GM20431 (cell line): ENCODE data around the gene DNAJC3.

Experiments used
- in situ Hi-C: fragments of 300-500 bp; cut with MseI, MboI; formaldehyde crosslinking; loops from one replicate; pipeline ENCODE4 v1.15.0; 2020; ENCODE audit warnings: low sequenced_read_pairs; ENCODE audit not compliant: unreplicated experiment

DNAJC3 gene

DNA sequence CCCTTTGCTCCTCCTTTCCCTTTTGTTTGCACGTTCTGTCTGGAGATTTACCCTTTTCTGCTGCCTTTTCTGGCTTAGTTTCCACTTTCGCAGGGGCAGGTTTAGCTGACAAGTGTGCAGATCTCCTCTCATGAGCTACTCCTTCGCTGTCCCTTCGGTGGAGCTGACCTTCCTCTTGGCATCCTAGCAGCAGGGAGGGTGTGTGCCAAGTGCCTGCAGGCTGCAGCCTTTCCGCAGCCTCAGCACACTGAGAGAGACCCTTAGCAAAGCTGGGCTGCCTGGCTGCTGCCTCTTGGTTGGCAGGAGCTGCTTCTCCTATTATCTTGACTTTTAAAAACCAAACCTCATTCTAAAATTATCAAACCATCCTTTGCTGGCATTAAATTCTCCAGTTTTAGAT lies 132.5 kb downstream of the DNAJC3 start:
- in situ Hi-C loops: no loop called here

DNA sequence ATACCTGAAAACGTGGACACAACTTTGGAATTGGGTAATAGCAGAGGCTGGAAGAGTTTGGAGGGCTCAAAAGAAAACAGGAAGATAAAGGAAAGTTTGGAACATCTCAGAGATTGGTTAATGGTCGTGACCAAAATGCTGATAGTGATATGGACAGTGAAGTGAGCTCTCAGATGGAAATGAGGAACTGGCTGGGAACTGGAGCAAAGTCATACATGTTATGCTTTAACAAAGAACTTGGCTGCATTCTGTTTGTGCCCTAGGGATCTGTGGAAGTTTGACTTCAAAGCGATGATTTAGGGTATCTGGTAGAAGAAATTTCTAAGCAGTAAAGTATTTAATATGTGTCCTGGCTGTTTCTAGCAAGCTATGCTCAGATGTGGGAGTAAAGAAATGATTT lies 136.2 kb downstream of the DNAJC3 start:
- in situ Hi-C loops: no loop called here

DNA sequence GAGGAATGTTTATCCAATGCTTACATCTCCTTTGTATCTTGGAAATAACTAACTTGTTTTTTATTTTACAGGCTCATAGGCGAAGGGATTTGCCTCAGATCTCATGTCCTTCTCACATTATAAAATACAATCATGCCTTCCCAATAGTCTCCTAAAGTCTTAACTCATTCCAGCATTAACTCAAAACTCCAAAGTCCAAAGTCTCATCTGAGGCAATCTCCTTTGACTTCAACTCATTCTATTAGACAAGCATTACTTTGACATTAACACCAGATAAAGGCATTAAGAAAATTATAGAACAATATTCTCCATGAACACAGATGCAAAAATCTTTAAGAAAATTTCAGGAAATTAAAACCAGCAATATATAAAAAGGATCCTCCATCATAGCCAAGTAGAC lies 137.6 kb downstream of the DNAJC3 start:
- in situ Hi-C loops: no loop called here

DNA sequence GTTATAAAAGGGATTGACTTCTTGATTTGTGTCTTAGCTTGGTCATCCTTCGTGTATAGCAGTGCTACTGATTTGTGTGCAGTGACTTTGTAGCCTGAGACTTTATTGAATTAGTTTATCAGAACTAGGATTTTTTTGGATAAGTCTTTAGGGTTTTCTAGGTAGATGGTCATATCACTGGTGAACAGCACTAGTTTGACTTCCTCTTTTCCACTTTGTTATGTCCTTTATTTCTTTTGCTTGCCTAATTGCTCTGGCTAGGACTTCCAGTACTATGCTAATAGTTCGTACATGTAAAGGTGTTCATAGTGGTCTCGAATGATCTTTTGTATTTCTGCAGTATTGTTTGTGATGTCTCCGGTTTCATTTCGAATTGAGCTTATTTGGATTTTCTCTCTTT lies 145.4 kb downstream of the DNAJC3 start:
- in situ Hi-C loops: no loop called here

DNA sequence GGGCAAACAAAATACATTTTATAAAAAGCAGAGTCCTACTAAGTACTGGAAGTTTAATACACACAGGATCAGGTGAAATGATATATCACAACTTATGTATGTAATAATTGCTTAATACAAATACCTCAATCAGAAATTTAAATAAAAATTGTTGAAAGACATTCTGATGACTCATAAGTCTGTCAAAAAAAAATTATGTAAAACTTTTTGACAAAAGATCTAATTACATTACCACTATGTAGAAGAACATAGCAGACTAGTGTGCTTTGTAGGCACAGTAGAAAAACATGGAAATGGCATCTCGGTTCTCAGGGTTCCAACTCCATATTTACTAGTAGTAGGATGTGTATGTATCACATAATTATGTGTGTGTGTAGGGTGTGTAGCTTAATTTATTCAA lies 156.2 kb downstream of the DNAJC3 start:
- in situ Hi-C loops: loop anchor here (25.0 kb wide), 2 partner anchors 196 to 296 kb away; partner anchors contain the start of gene DZIP1

DNA sequence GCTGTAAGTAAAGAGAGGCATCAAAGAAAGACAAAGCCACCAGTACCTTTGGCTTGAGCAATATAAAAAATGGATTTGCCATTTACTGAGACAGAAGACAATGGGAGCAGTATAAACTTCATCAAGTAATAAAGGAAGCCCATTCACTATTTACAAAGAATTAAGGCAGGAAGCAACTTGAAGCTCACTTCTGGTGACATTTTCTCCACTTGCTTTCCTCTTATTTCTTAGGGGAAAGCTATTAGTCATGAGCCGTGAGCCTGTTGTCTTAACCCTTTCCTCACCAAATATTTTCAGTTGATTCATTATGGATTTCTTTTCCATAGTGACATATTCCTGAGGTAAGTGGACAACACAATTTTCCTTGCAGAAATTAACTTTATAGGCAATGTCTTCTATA lies 156.8 kb downstream of the DNAJC3 start:
- in situ Hi-C loops: loop anchor here (25.0 kb wide), 2 partner anchors 196 to 296 kb away; partner anchors contain the start of gene DZIP1

DNA sequence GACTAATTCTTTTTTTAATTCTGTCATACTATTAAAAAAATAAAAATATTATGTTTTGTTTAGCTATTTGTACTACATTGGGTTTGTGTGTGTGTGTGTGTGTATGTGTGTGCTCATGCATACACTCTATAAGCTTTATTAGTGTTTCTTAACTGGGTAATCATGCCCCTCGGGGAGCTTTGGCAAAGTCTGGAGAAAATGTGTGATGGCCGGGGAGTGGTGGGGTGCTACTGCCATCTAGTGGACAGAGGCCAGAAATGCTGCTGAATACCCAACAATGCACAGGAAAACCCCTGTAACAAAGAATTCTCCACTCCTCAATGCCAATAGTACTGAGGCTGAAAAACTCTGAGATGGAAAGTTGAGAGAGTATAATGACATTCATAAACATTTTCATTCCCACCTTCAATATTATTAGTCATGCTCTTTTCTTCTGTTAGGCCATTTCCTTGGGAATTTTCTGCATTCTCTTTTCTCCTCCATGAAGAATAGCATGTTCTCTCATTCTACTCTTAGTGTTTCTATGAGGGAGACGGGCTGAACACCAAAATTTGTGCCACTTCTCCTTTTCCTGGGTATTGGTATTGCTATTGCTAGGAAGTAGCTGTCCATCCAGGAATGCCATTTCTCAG lies 157.3 kb downstream of the DNAJC3 start:
- in situ Hi-C loops: loop anchor here (25.0 kb wide), 2 partner anchors 197 to 297 kb away; partner anchors contain the start of gene DZIP1

DNA sequence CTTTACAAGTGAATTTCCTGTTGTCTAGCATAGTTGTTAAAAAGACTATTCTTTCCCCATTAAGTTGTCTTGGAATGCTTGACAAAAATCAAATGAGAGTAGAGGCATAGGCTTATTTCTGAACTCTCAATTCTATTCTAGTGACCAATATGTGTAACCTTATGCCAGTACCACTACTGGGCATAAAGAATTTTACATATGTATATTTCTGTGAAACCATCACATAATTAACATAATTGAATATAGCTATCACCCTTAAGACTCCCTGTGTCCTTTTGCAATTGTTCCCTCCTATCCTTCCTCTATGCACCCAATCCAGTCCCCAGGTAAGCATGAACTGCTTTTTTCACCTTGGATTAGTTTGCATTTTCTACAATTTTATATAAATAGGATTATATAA lies 165.0 kb downstream of the DNAJC3 start:
- in situ Hi-C loops: loop anchor here (25.0 kb wide), 2 partner anchors 205 to 305 kb away; partner anchors contain the start of gene DZIP1

DNA sequence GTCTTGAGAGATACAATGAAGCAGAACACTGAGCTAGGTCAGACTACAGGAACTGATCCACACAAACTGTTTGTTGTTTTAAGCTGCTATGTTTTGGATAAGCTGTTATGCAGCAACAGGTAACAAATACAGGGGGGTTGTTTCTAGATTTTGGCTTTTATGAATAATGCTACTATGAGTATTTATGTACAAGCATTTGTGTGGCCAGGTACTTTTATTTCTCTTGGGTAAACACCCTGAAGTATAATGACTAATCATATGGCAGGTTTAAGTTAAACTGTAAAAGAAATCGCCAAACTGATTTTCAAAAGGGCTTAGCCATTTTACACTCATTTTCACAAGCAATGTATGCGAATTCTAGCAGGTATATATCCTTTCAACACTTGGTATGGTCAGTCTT lies 166.0 kb downstream of the DNAJC3 start:
- in situ Hi-C loops: loop anchor here (25.0 kb wide), 2 partner anchors 206 to 306 kb away; partner anchors contain the start of gene DZIP1
